ENCODE results near the gene ID2.
A peak's percentile ranks its signal among the peaks of the same experiment; 100 is the strongest.

ID2 gene

GRCh38 chr2:8701681-8702379 is 20.0 kb downstream of the ID2 start:
- Histone ChIP-seq H3K18ac (ENCODE audit: low read length) (no peak overlapping the region), H3K4ac (ENCODE audit: low read depth, low read length) (no peak overlapping the region), H3K79me1 (ENCODE audit: low read length) (no peaks in the 10 kb centered on the region), H3K4me3 (ENCODE audit: low read length) (no peak overlapping the region), H3K36me3 (ENCODE audit: control insufficient read depth, insufficient read depth, low read length) (no peaks in the 10 kb centered on the region), H3K79me2 (ENCODE audit: control insufficient read depth, insufficient read depth, low read length) (no peaks in the 10 kb centered on the region), H3K4me2 (ENCODE audit: low read length) (no peak overlapping the region), H3K56ac (ENCODE audit: low read length) (peak overlapping the region; percentile 15), H2BK120ac (ENCODE audit: low read depth, low read length) (no peak overlapping the region), H3K9ac (ENCODE audit: low read length) (no peak overlapping the region), H4K5ac (ENCODE audit: low read length) (no peak overlapping the region), H3K23ac (ENCODE audit: low read length) (no peak overlapping the region), H3K27me3 (ENCODE audit: insufficient read depth, low read length, poor library complexity) (no peaks in the 10 kb centered on the region), H2BK15ac (replicated peaks; ENCODE audit: low read depth) (no peak overlapping the region), H3K4me1 (ENCODE audit: control insufficient read depth, low read depth, low read length) (no peaks in the 10 kb centered on the region), H4K8ac (ENCODE audit: low read depth, low read length) (no peak overlapping the region), H3K27ac (ENCODE audit: low read depth, low read length) (no peak overlapping the region), H2BK5ac (ENCODE audit: low read length) (no peak overlapping the region), H2AK5ac (ENCODE audit: low read length) (no peak overlapping the region)
- WGBS (ENCODE audit: extremely low coverage, insufficient coverage, low lambda C conversion rate) = no CpG with 5 or more reads among the region's 16 CpGs
- DNase-seq = no peak

GRCh38 chr2:8704906-8705305 is 23.1 kb downstream of the ID2 start:
- no peaks in the 10 kb centered on the region for H3K4me1 ChIP-seq (ENCODE audit: control insufficient read depth, low read depth, low read length)
- no peak overlapping the region for H4K5ac ChIP-seq (ENCODE audit: low read length)
- no peak overlapping the region for H3K27ac ChIP-seq (ENCODE audit: low read depth, low read length)
- H2BK120ac ChIP-seq (ENCODE audit: low read depth, low read length) = no peak overlapping the region
- no peak overlapping the region for H3K56ac ChIP-seq (ENCODE audit: low read length)
- H2AK5ac ChIP-seq (ENCODE audit: low read length) = no peak overlapping the region
- H3K4ac ChIP-seq (ENCODE audit: low read depth, low read length) = no peak overlapping the region
- H4K8ac ChIP-seq (ENCODE audit: low read depth, low read length) = no peak overlapping the region
- no peak overlapping the region for H2BK5ac ChIP-seq (ENCODE audit: low read length)
- H3K18ac ChIP-seq (ENCODE audit: low read length) = no peak overlapping the region
- no CpG with 5 or more reads among the region's 3 CpGs for WGBS (ENCODE audit: extremely low coverage, insufficient coverage, low lambda C conversion rate)
- no peak for DNase-seq
- no peaks in the 10 kb centered on the region for H3K79me2 ChIP-seq (ENCODE audit: control insufficient read depth, insufficient read depth, low read length)
- H3K79me1 ChIP-seq (ENCODE audit: low read length) = no peaks in the 10 kb centered on the region
- no peak overlapping the region for H3K4me2 ChIP-seq (ENCODE audit: low read length)
- H3K23ac ChIP-seq (ENCODE audit: low read length) = no peak overlapping the region
- H3K27me3 ChIP-seq (ENCODE audit: insufficient read depth, low read length, poor library complexity) = no peaks in the 10 kb centered on the region
- H3K4me3 ChIP-seq (ENCODE audit: low read length) = no peak overlapping the region
- no peaks in the 10 kb centered on the region for H3K36me3 ChIP-seq (ENCODE audit: control insufficient read depth, insufficient read depth, low read length)
- H3K9ac ChIP-seq (ENCODE audit: low read length) = no peak overlapping the region
- no peak overlapping the region for H2BK15ac ChIP-seq (replicated peaks; ENCODE audit: low read depth)

DNA sequence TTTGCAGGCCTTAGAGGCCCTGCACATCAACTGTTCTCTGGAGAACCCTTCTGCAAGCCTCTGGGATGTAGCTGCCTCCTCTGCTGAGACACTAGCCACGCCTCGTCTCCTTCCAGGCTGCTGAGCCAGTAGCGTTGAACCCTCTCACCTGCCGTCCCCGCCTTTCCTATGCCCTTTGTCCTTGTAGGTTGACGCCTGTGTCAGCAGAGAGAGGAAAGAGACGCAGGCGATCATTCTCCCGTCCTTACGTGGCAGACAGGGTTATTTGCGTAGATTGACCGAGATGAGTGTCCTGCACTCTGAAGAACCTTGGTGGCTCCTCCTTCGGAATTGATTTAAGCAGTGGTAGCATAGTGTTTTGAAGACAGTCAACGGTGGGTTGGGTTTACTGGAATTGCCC is 27.8 kb downstream of the ID2 start:
- H3K79me2 ChIP-seq (ENCODE audit: control insufficient read depth, insufficient read depth, low read length) = no peaks in the 10 kb centered on the region
- H3K4me1 ChIP-seq (ENCODE audit: control insufficient read depth, low read depth, low read length) = no peaks in the 10 kb centered on the region
- DNase-seq = no peak
- H3K56ac ChIP-seq (ENCODE audit: low read length) = no peak overlapping the region
- no peak overlapping the region for H2BK120ac ChIP-seq (ENCODE audit: low read depth, low read length)
- no peak overlapping the region for H3K9ac ChIP-seq (ENCODE audit: low read length)
- no peaks in the 10 kb centered on the region for H3K79me1 ChIP-seq (ENCODE audit: low read length)
- no peak overlapping the region for H3K23ac ChIP-seq (ENCODE audit: low read length)
- H3K4me3 ChIP-seq (ENCODE audit: low read length) = no peak overlapping the region
- no peaks in the 10 kb centered on the region for H3K27me3 ChIP-seq (ENCODE audit: insufficient read depth, low read length, poor library complexity)
- peak overlapping the region; percentile 10 for H2AK5ac ChIP-seq (ENCODE audit: low read length)
- no CpG with 5 or more reads among the region's 14 CpGs for WGBS (ENCODE audit: extremely low coverage, insufficient coverage, low lambda C conversion rate)
- H3K18ac ChIP-seq (ENCODE audit: low read length) = no peak overlapping the region
- no peak overlapping the region for H2BK5ac ChIP-seq (ENCODE audit: low read length)
- H4K5ac ChIP-seq (ENCODE audit: low read length) = no peak overlapping the region
- H3K36me3 ChIP-seq (ENCODE audit: control insufficient read depth, insufficient read depth, low read length) = no peaks in the 10 kb centered on the region
- H2BK15ac ChIP-seq (replicated peaks; ENCODE audit: low read depth) = no peak overlapping the region
- H4K8ac ChIP-seq (ENCODE audit: low read depth, low read length) = no peak overlapping the region
- H3K4me2 ChIP-seq (ENCODE audit: low read length) = no peak overlapping the region
- H3K4ac ChIP-seq (ENCODE audit: low read depth, low read length) = no peak overlapping the region
- no peak overlapping the region for H3K27ac ChIP-seq (ENCODE audit: low read depth, low read length)

DNA sequence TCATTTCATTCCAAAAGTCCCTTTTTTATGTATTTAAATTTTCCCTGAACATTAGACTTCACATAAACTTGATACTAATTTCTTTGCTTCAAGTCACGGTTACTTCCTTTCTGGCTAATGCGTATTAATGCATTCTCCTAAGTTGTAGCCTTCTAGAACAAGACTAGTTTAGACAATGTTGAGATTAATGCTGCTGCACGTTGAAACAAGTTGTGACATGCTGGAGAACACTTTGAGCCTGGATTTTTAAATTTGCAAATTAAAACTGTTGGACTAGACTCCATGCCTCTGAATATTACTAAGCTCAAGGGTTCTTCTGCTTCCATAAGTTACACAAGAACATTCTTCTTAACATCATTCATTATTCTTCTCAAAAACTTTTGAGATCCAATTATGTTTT is 29.1 kb downstream of the ID2 start:
- H3K79me2 ChIP-seq (ENCODE audit: control insufficient read depth, insufficient read depth, low read length) = no peaks in the 10 kb centered on the region
- no peak overlapping the region for H4K5ac ChIP-seq (ENCODE audit: low read length)
- no peak overlapping the region for H2BK15ac ChIP-seq (replicated peaks; ENCODE audit: low read depth)
- H2AK5ac ChIP-seq (ENCODE audit: low read length) = no peak overlapping the region
- no peak overlapping the region for H3K23ac ChIP-seq (ENCODE audit: low read length)
- H3K4me1 ChIP-seq (ENCODE audit: control insufficient read depth, low read depth, low read length) = no peaks in the 10 kb centered on the region
- no peak overlapping the region for H3K56ac ChIP-seq (ENCODE audit: low read length)
- H3K27me3 ChIP-seq (ENCODE audit: insufficient read depth, low read length, poor library complexity) = no peaks in the 10 kb centered on the region
- no peak overlapping the region for H3K4me3 ChIP-seq (ENCODE audit: low read length)
- H3K4ac ChIP-seq (ENCODE audit: low read depth, low read length) = no peak overlapping the region
- no peaks in the 10 kb centered on the region for H3K79me1 ChIP-seq (ENCODE audit: low read length)
- no peak overlapping the region for H3K27ac ChIP-seq (ENCODE audit: low read depth, low read length)
- no peak overlapping the region for H3K18ac ChIP-seq (ENCODE audit: low read length)
- DNase-seq = no peak
- no peak overlapping the region for H3K4me2 ChIP-seq (ENCODE audit: low read length)
- H3K9ac ChIP-seq (ENCODE audit: low read length) = no peak overlapping the region
- no peak overlapping the region for H2BK120ac ChIP-seq (ENCODE audit: low read depth, low read length)
- no peak overlapping the region for H2BK5ac ChIP-seq (ENCODE audit: low read length)
- no peak overlapping the region for H4K8ac ChIP-seq (ENCODE audit: low read depth, low read length)
- no CpG with 5 or more reads among the region's 3 CpGs for WGBS (ENCODE audit: extremely low coverage, insufficient coverage, low lambda C conversion rate)
- H3K36me3 ChIP-seq (ENCODE audit: control insufficient read depth, insufficient read depth, low read length) = no peaks in the 10 kb centered on the region

- Histone ChIP-seq H3K23ac (ENCODE audit: low read length) (no peak overlapping the region), H3K36me3 (ENCODE audit: control insufficient read depth, insufficient read depth, low read length) (no peaks in the 10 kb centered on the region), H2AK5ac (ENCODE audit: low read length) (no peak overlapping the region), H4K8ac (ENCODE audit: low read depth, low read length) (no peak overlapping the region), H3K4me2 (ENCODE audit: low read length) (no peak overlapping the region), H3K4ac (ENCODE audit: low read depth, low read length) (no peak overlapping the region), H3K9ac (ENCODE audit: low read length) (no peak overlapping the region), H2BK15ac (replicated peaks; ENCODE audit: low read depth) (no peak overlapping the region), H3K4me3 (ENCODE audit: low read length) (no peak overlapping the region), H2BK5ac (ENCODE audit: low read length) (no peak overlapping the region), H3K27ac (ENCODE audit: low read depth, low read length) (no peak overlapping the region), H3K56ac (ENCODE audit: low read length) (no peak overlapping the region), H3K4me1 (ENCODE audit: control insufficient read depth, low read depth, low read length) (no peaks in the 10 kb centered on the region), H3K79me2 (ENCODE audit: control insufficient read depth, insufficient read depth, low read length) (no peaks in the 10 kb centered on the region), H4K5ac (ENCODE audit: low read length) (no peak overlapping the region), H3K27me3 (ENCODE audit: insufficient read depth, low read length, poor library complexity) (no peaks in the 10 kb centered on the region), H3K18ac (ENCODE audit: low read length) (no peak overlapping the region), H2BK120ac (ENCODE audit: low read depth, low read length) (no peak overlapping the region), H3K79me1 (ENCODE audit: low read length) (no peaks in the 10 kb centered on the region)
- no peak for DNase-seq
- WGBS (ENCODE audit: extremely low coverage, insufficient coverage, low lambda C conversion rate) = no CpG with 5 or more reads among the region's 7 CpGs
Observed at GRCh38 chr2:8714283-8714682, 32.4 kb downstream of the ID2 start.

DNA sequence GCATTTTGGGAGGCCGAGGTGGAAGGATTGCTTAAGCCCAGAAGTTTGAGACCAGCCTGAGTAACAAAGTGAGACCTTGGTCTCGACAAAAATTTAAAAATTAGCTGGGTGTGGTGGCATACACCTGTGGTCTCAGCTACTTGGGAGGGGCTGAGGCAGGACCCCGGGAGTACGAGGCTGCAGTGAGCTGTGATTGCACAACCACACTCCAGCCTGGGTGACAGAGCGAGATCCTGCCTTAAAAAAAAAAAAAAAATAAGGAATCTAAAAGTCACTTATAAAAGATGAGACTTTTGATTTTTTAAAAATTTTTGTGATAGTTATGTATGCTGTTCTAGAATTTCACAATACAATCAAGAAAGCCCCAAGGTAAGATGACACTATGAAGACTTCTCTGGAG is 33.1 kb downstream of the ID2 start:
- H3K4ac ChIP-seq (ENCODE audit: low read depth, low read length) = no peak overlapping the region
- H3K79me1 ChIP-seq (ENCODE audit: low read length) = no peaks in the 10 kb centered on the region
- H2AK5ac ChIP-seq (ENCODE audit: low read length) = no peak overlapping the region
- H3K23ac ChIP-seq (ENCODE audit: low read length) = no peak overlapping the region
- H3K4me1 ChIP-seq (ENCODE audit: control insufficient read depth, low read depth, low read length) = no peaks in the 10 kb centered on the region
- H4K8ac ChIP-seq (ENCODE audit: low read depth, low read length) = no peak overlapping the region
- no peak overlapping the region for H4K5ac ChIP-seq (ENCODE audit: low read length)
- no peaks in the 10 kb centered on the region for H3K79me2 ChIP-seq (ENCODE audit: control insufficient read depth, insufficient read depth, low read length)
- H3K4me2 ChIP-seq (ENCODE audit: low read length) = no peak overlapping the region
- no peak overlapping the region for H3K18ac ChIP-seq (ENCODE audit: low read length)
- no peaks in the 10 kb centered on the region for H3K36me3 ChIP-seq (ENCODE audit: control insufficient read depth, insufficient read depth, low read length)
- H2BK15ac ChIP-seq (replicated peaks; ENCODE audit: low read depth) = no peak overlapping the region
- no peak for DNase-seq
- H3K27ac ChIP-seq (ENCODE audit: low read depth, low read length) = no peak overlapping the region
- H3K9ac ChIP-seq (ENCODE audit: low read length) = no peak overlapping the region
- no peak overlapping the region for H2BK5ac ChIP-seq (ENCODE audit: low read length)
- no peak overlapping the region for H3K4me3 ChIP-seq (ENCODE audit: low read length)
- no CpG with 5 or more reads among the region's 5 CpGs for WGBS (ENCODE audit: extremely low coverage, insufficient coverage, low lambda C conversion rate)
- no peaks in the 10 kb centered on the region for H3K27me3 ChIP-seq (ENCODE audit: insufficient read depth, low read length, poor library complexity)
- no peak overlapping the region for H2BK120ac ChIP-seq (ENCODE audit: low read depth, low read length)
- H3K56ac ChIP-seq (ENCODE audit: low read length) = no peak overlapping the region

All from mesendoderm (in vitro differentiated cells).